Keratinocyte (primary cell): Measurements from ENCODE around the gene MCM3AP. TPM values are rescaled to one million over a fixed set of nuclear protein-coding genes. Genes with fewer than 3 reads are reported as not detected.

Source experiments
- DNase-seq: peaks from one replicate; pipeline ENCODE4 v3.0.0-alpha.2; 2011; ENCODE audit warnings: low read depth, missing footprints, low spot score
- FAIRE-seq: peaks from 2 replicates; lab custom pipeline; 2011; peaks lifted over from hg19 to GRCh38; lab: Jason Lieb, UNC
- H2AFZ ChIP-seq: 2 replicates; pipeline ENCODE4 v1.6.0; 2012; ENCODE audit warnings: low read length, control low read depth, inconsistent platforms; ENCODE audit not compliant: control insufficient read depth
- H3K27ac ChIP-seq: 2 replicates; pipeline ENCODE4 v1.5.1; 2011; ENCODE audit warnings: low read length; ENCODE audit not compliant: control insufficient read depth, insufficient read depth
- H3K27me3 ChIP-seq: 3 replicates; pipeline ENCODE4 v1.6.0; 2011; ENCODE audit warnings: low read length; ENCODE audit not compliant: control insufficient read depth, insufficient read depth; ENCODE audit errors: extremely low read depth
- H3K36me3 ChIP-seq, 2 experiments: 2 replicates in 1 of 2; 3 replicates in 1 of 2; pipeline ENCODE4 v1.5.1; 2011; ENCODE audit warnings: low read length in 2 of 2, mild to moderate bottlenecking in 1 of 2; ENCODE audit not compliant: control insufficient read depth in 2 of 2, insufficient read depth in 2 of 2; ENCODE audit errors: extremely low read depth in 1 of 2
- H3K4me1 ChIP-seq: 3 replicates; pipeline ENCODE4 v1.5.1; 2011; ENCODE audit warnings: low read length; ENCODE audit not compliant: control insufficient read depth, insufficient read depth; ENCODE audit errors: extremely low read depth
- H3K4me2 ChIP-seq: 3 replicates; pipeline ENCODE4 v1.6.0; 2011; ENCODE audit warnings: low read depth, low read length; ENCODE audit not compliant: control insufficient read depth, insufficient read depth; ENCODE audit errors: extremely low read depth
- H3K4me3 ChIP-seq, 3 experiments: fragments of 200-600 bp in 1 of 3; sonication (generic) in 1 of 3; 2 replicates in 2 of 3; 3 replicates in 1 of 3; pipeline ENCODE4 v1.5.1; 2011 to 2016; ENCODE audit warnings: low read length in 3 of 3, mild to moderate bottlenecking in 3 of 3, control low read depth in 2 of 3, inconsistent platforms in 1 of 3, low read depth in 1 of 3, mixed read lengths in 1 of 3, mixed run types in 1 of 3, moderate library complexity in 1 of 3; ENCODE audit not compliant: control insufficient read depth in 2 of 3, insufficient read depth in 2 of 3; ENCODE audit errors: extremely low read depth in 1 of 3
- H3K79me2 ChIP-seq: 2 replicates; pipeline ENCODE4 v1.6.0; 2012; ENCODE audit warnings: low read length; ENCODE audit not compliant: control insufficient read depth, insufficient read depth
- H3K9ac ChIP-seq: 3 replicates; pipeline ENCODE4 v1.6.0; 2011; ENCODE audit warnings: low read length; ENCODE audit not compliant: control insufficient read depth, insufficient read depth; ENCODE audit errors: extremely low read depth
- H3K9me1 ChIP-seq: 3 replicates; pipeline ENCODE4 v1.6.0; 2011; ENCODE audit warnings: low read length; ENCODE audit not compliant: control insufficient read depth, insufficient read depth; ENCODE audit errors: extremely low read depth
- H3K9me3 ChIP-seq: 2 replicates; pipeline ENCODE4 v1.5.1; 2012; ENCODE audit warnings: low read depth, low read length; ENCODE audit not compliant: control insufficient read depth
- H4K20me1 ChIP-seq: 3 replicates; pipeline ENCODE4 v1.6.0; 2011; ENCODE audit warnings: low read length; ENCODE audit not compliant: control insufficient read depth, insufficient read depth; ENCODE audit errors: extremely low read depth
- CTCF ChIP-seq, 3 experiments: IDR thresholded peaks in 1 of 3; conservative IDR thresholded peaks in 1 of 3; optimal IDR thresholded peaks in 1 of 3; 2 replicates in 2 of 3; 3 replicates in 1 of 3; pipeline versions ENCODE3 to v1.5.1; 2011; ENCODE audit warnings: low read length in 3 of 3, mild to moderate bottlenecking in 3 of 3, moderate library complexity in 2 of 3, control low read depth in 1 of 3, inconsistent platforms in 1 of 3; ENCODE audit not compliant: insufficient read depth in 2 of 3; ENCODE audit errors: extremely low read depth in 1 of 3
- EZH2 ChIP-seq: IDR thresholded peaks from one replicate; pipeline ENCODE4 v1.6.1; 2012; ENCODE audit warnings: inconsistent platforms, mild to moderate bottlenecking, low read length, moderate library complexity
- dilution Hi-C: fragments of 300-500 bp; cut with MboI; formaldehyde crosslinking; loops from one replicate; pipeline ENCODE4 v1.7.0; 2020; ENCODE audit warnings: low sequenced_read_pairs; ENCODE audit not compliant: extremely low pct_ligation_motif_present
- polyA plus RNA-seq, 5 experiments: library from polyadenylated mRNA; depleted of rRNA in 3 of 5; stranded (reverse) in 3 of 5; stranded (forward) in 1 of 5; unstranded in 1 of 5; fragments of >200 nt; gene quantifications; 1 replicate in 1 of 5; 2 replicates in 3 of 5; 3 replicates in 1 of 5; pipeline versions ENCODE4 v1.2.1 to v1.2.3, GENCODE V29; 2011 to 2012; ENCODE audit warnings: missing spikeins in 2 of 5, low read depth in 1 of 5, low replicate concordance in 1 of 5

MCM3AP gene
- polyA plus RNA-seq, 1 donor (not counting 4 experiments of a cell fraction or from before 2014, with no cell fraction given): 34.3 TPM

GRCh38 chr21:46237474-46237873, 47.9 kb downstream of the MCM3AP start:
- Histone ChIP-seq H3K79me2 (peaks cover 1% of the 10 kb centered on the region), H3K9me3 (no peaks in the 10 kb centered on the region), H3K4me3 (no peak overlapping the region), H3K36me3 (peaks cover 29 to 37% of the 10 kb centered on the region in 2 experiments), H3K9ac (no peak overlapping the region), H3K4me2 (no peak overlapping the region), H4K20me1 (no peaks in the 10 kb centered on the region), H3K27ac (no peak overlapping the region), H2AFZ (no peak overlapping the region), H3K4me1 (no peaks in the 10 kb centered on the region), H3K9me1 (no peaks in the 10 kb centered on the region), H3K27me3 (no peaks in the 10 kb centered on the region)
- dilution Hi-C loops: no loop called here
- DNase-seq: no peak
- FAIRE-seq: no peak
- TF ChIP-seq EZH2 (no peak), CTCF (optimal IDR thresholded peaks at IDR 0.05 in 1 of 3, IDR thresholded peaks at IDR 0.05 in 1 of 3, conservative IDR thresholded peaks at IDR 0.05 in 1 of 3; ENCODE audit: extremely low read depth in 1 of 3, insufficient read depth in 2 of 3, low read length in 3 of 3) (no peak)

- Histone ChIP-seq H4K20me1 (no peaks in the 10 kb centered on the region), H3K36me3 (peaks cover 25 to 32% of the 10 kb centered on the region in 2 experiments), H2AFZ (no peak overlapping the region), H3K4me3 (no peak overlapping the region), H3K9me3 (no peaks in the 10 kb centered on the region), H3K4me1 (peaks cover 11% of the 10 kb centered on the region), H3K4me2 (no peak overlapping the region), H3K9ac (no peak overlapping the region), H3K27me3 (no peaks in the 10 kb centered on the region), H3K79me2 (peaks cover 11% of the 10 kb centered on the region), H3K27ac (no peak overlapping the region), H3K9me1 (no peaks in the 10 kb centered on the region)
- DNase-seq (no peak), FAIRE-seq (no peak)
- TF ChIP-seq EZH2 (no peak), CTCF (optimal IDR thresholded peaks at IDR 0.05 in 1 of 3, IDR thresholded peaks at IDR 0.05 in 1 of 3, conservative IDR thresholded peaks at IDR 0.05 in 1 of 3; ENCODE audit: extremely low read depth in 1 of 3, insufficient read depth in 2 of 3, low read length in 3 of 3) (no peak)
- dilution Hi-C loops: no loop called here
These were observed 50.9 kb downstream of the MCM3AP start for GRCh38 chr21:46234436-46234950.
